Measurements from ENCODE around the gene ARID5B. TPM values are rescaled to one million over a fixed set of nuclear protein-coding genes. Genes with fewer than 3 reads are reported as not detected.

Gene ARID5B
- total RNA-seq, 1 experiment from 2014 or later: 0.04 TPM

DNA sequence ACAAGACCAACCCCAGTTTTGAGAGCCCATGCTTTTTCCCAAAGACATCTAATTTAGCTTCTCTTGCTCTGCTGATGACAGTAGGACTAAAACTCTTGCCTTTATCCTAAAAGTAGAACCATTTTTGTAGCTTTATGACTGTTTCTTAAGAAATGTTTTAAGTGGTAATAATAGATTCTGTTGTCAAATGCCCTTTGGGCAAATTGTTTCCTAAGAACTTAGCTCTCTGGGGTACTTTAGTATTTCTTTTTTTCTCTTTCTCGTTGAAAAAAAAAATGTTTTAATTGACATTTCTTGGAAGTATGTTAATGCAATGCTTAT, 157.4 kb downstream of the ARID5B start:
- Mint-ChIP-seq H3K27ac (no peak overlapping the region), H3K36me3 (ENCODE audit: insufficient read depth in 1 of 3, low read depth in 3 of 3) (no peaks in the 10 kb centered on the region), H3K4me3 (no peak overlapping the region), H3K9me3 (no peaks in the 10 kb centered on the region), H3K4me1 (no peaks in the 10 kb centered on the region), H3K27me3 (ENCODE audit: low read depth) (no peaks in the 10 kb centered on the region)
- no peak overlapping the region for H2BK12ac ChIP-seq (ENCODE audit: insufficient read length, low read depth, low read length)
- no peaks in the 10 kb centered on the region for H3K4me1 ChIP-seq (ENCODE audit: insufficient read depth, low read length)
- H2BK15ac ChIP-seq (ENCODE audit: low read depth, low read length): no peak overlapping the region
- H4K91ac ChIP-seq (ENCODE audit: insufficient read length, low read depth, low read length): no peak overlapping the region
- no CpG with 5 or more reads among the region's 1 CpG for WGBS (ENCODE audit: extremely low coverage, insufficient read length, low lambda C conversion rate)
- H3K4me2 ChIP-seq (ENCODE audit: insufficient read depth, insufficient read length, low read length): no peak overlapping the region
- H2BK20ac ChIP-seq (ENCODE audit: low read depth, low read length, poor library complexity, severe bottlenecking): no peak overlapping the region
- DNase-seq: no peak
- H3K4ac ChIP-seq (ENCODE audit: low read depth, low read length): no peak overlapping the region
- H3K79me1 ChIP-seq (ENCODE audit: insufficient read depth, low read depth, low read length, poor library complexity, severe bottlenecking): no peaks in the 10 kb centered on the region
- H2BK120ac ChIP-seq (ENCODE audit: low read depth, low read length, poor library complexity, severe bottlenecking): no peak overlapping the region
- no peak overlapping the region for H3K23ac ChIP-seq (ENCODE audit: insufficient read length, low read depth, low read length)
- no peak overlapping the region for H3K9ac ChIP-seq (ENCODE audit: extremely low read depth, insufficient read length, low read length)
- H3K56ac ChIP-seq (ENCODE audit: insufficient read length, low read depth, low read length): no peak overlapping the region
- H3K27me3 ChIP-seq (ENCODE audit: insufficient read depth, low read length): no peaks in the 10 kb centered on the region
- H3K14ac ChIP-seq (ENCODE audit: insufficient read depth, low read length): no peak overlapping the region
- H2AFZ ChIP-seq (ENCODE audit: low read length): no peak overlapping the region
- H4K8ac ChIP-seq (replicated peaks; ENCODE audit: insufficient read length, low read depth, low read length): no peak overlapping the region
- TF ChIP-seq, protein P1, sequence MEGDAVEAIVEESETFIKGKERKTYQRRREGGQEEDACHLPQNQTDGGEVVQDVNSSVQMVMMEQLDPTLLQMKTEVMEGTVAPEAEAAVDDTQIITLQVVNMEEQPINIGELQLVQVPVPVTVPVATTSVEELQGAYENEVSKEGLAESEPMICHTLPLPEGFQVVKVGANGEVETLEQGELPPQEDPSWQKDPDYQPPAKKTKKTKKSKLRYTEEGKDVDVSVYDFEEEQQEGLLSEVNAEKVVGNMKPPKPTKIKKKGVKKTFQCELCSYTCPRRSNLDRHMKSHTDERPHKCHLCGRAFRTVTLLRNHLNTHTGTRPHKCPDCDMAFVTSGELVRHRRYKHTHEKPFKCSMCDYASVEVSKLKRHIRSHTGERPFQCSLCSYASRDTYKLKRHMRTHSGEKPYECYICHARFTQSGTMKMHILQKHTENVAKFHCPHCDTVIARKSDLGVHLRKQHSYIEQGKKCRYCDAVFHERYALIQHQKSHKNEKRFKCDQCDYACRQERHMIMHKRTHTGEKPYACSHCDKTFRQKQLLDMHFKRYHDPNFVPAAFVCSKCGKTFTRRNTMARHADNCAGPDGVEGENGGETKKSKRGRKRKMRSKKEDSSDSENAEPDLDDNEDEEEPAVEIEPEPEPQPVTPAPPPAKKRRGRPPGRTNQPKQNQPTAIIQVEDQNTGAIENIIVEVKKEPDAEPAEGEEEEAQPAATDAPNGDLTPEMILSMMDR (conservative IDR thresholded peaks at IDR 0.05): no peak
- H3K9me3 ChIP-seq (ENCODE audit: control insufficient read depth, low read depth, low read length): no peaks in the 10 kb centered on the region
- H2BK5ac ChIP-seq (ENCODE audit: insufficient read length, low read length): no peak overlapping the region
- H3K18ac ChIP-seq (ENCODE audit: insufficient read length, low read depth, low read length): no peak overlapping the region
- H4K20me1 ChIP-seq (ENCODE audit: control insufficient read depth, insufficient read depth, insufficient read length): no peaks in the 10 kb centered on the region
- H4K5ac ChIP-seq (ENCODE audit: insufficient read length, low read depth, low read length): no peak overlapping the region
- no peak overlapping the region for H2AK5ac ChIP-seq (ENCODE audit: insufficient read length, low read length)
- no peaks in the 10 kb centered on the region for H3K23me2 ChIP-seq (ENCODE audit: insufficient read length, low read depth, low read length, poor library complexity, severe bottlenecking)
- no peak overlapping the region for H3T11ph ChIP-seq (ENCODE audit: low read length)
- no peaks in the 10 kb centered on the region for H3K79me2 ChIP-seq (ENCODE audit: insufficient read depth, low read length)
- no peak overlapping the region for H3K27ac ChIP-seq (ENCODE audit: insufficient read length, low read depth, low read length)
